K562 (cell line): ENCODE results near the gene VTI1B. TPM values are rescaled to one million over a fixed set of nuclear protein-coding genes. Genes with fewer than 3 reads are reported as not detected.

Experiments used
- AFF4 ChIP-seq: sonication (generic); formaldehyde crosslinking; IDR thresholded peaks from 2 replicates; pipeline ENCODE4 v1.8.0; 2023; ENCODE audit warnings: mild to moderate bottlenecking, missing genetic modification reagents
- ARID3B ChIP-seq: fragments of 250-450 bp; sonication (Bioruptor Pico); IDR thresholded peaks from 2 replicates; pipeline ENCODE4 v1.4.0; 2020; ENCODE audit warnings: borderline replicate concordance
- CBX1 ChIP-seq: sonication (generic); IDR thresholded peaks from 2 replicates; pipeline ENCODE4 v1.6.1; 2016; ENCODE audit warnings: antibody characterized with exemption, low read depth, mild to moderate bottlenecking
- DDX20 ChIP-seq: fragments of 450-650 bp; IDR thresholded peaks from 2 replicates; pipeline ENCODE4 v1.6.1; 2016; ENCODE audit warnings: missing genetic modification characterization, low read depth, mild to moderate bottlenecking, missing compliant biosample characterization, moderate library complexity
- HNRNPK ChIP-seq: fragments of 200-400 bp; formaldehyde crosslinking; IDR thresholded peaks from one replicate; pipeline ENCODE4 v1.6.1; 2018; ENCODE audit warnings: mild to moderate bottlenecking, low read depth, low read length; ENCODE audit not compliant: poor library complexity, severe bottlenecking
- JUND ChIP-seq, 2 experiments: IDR thresholded peaks; 2 replicates in 1 of 2; 3 replicates in 1 of 2; pipeline ENCODE4 v1.6.1; 2011; ENCODE audit warnings: borderline replicate concordance in 2 of 2, low read depth in 2 of 2, low read length in 2 of 2, improper control_type of control experiment in 1 of 2, missing biosample characterization in 1 of 2, missing genetic modification characterization in 1 of 2, missing genetic modification reagents in 1 of 2
- PHB ChIP-seq: fragments of 250-450 bp; sonication (Bioruptor Pico); IDR thresholded peaks from 2 replicates; pipeline ENCODE4 v1.5.0; 2021
- SOX6 ChIP-seq: fragments of 450-650 bp; IDR thresholded peaks from 2 replicates; pipeline ENCODE4 v1.6.1; 2014; ENCODE audit warnings: mild to moderate bottlenecking
- SREBF1 ChIP-seq: fragments of 150-350 bp; IDR thresholded peaks from 2 replicates; pipeline ENCODE4 v1.6.1; 2014; ENCODE audit warnings: antibody characterized with exemption, low read depth, low read length, borderline replicate concordance
- ZNF431 ChIP-seq: sonication (generic); formaldehyde crosslinking; IDR thresholded peaks from 2 replicates; pipeline ENCODE4 v1.8.0; 2022; ENCODE audit warnings: mild to moderate bottlenecking, missing genetic modification reagents
- polyA plus RNA-seq, 8 experiments: library from polyadenylated mRNA; depleted of rRNA in 4 of 8; stranded (reverse) in 5 of 8; unstranded in 3 of 8; fragments of >200 nt; fragmentation: Nextera tagmentation in 2 of 8; fragmentation: Illumina TruSeq in 1 of 8; extraction: Ambion mirVana in 2 of 8; extraction: Trizol in 1 of 8; gene quantifications; 2 replicates each; pipeline versions ENCODE4 v1.2.1 to v1.2.3, GENCODE V29; 2011 to 2014; ENCODE audit warnings: inconsistent platforms in 1 of 8, missing spikeins in 1 of 8
- total RNA-seq, 7 experiments: library from RNA; depleted of rRNA in 6 of 7; stranded (reverse); fragments of >200 nt in 6 of 7; fragmentation: Illumina TruSeq in 2 of 7; extraction: Trizol in 2 of 7; gene quantifications; 2 replicates each; pipeline versions ENCODE4 v1.2.1 to v1.2.3, GENCODE V29; 2011 to 2021; ENCODE audit warnings: low replicate concordance in 1 of 7
- TF ChIP-seq, protein P1 (sequence below), 2 experiments: fragments of 450-650 bp in 1 of 2; sonication (generic) in 1 of 2; formaldehyde crosslinking in 1 of 2; IDR thresholded peaks in 1 of 2; conservative IDR thresholded peaks in 1 of 2; 2 replicates each; pipeline versions ENCODE4 v1.6.1 to v1.8.1; 2016 to 2023; ENCODE audit warnings: mild to moderate bottlenecking in 2 of 2, moderate library complexity in 2 of 2, inconsistent platforms in 1 of 2, missing genetic modification reagents in 1 of 2
- TF ChIP-seq, protein P2 (sequence below): sonication (generic); formaldehyde crosslinking; IDR thresholded peaks from 2 replicates; pipeline ENCODE4 v1.8.0; 2023; ENCODE audit warnings: missing genetic modification reagents, mild to moderate bottlenecking, borderline replicate concordance
- TF ChIP-seq, protein P3 (sequence below): fragments of 250-450 bp; sonication (Bioruptor Pico); IDR thresholded peaks from 2 replicates; pipeline ENCODE4 v1.8.0; 2021; ENCODE audit warnings: moderate library complexity, mild to moderate bottlenecking, inconsistent platforms

Gene VTI1B
- total and polyA plus RNA-seq, 9 of the 15 experiments (the other 6 are each of a cell fraction or from before 2014, with no cell fraction given): 7.8 to 69.8 (median 50.1) TPM

- no peak for TF ChIP-seq PHB (CRISPR knock-in tag)
- no peak for TF ChIP-seq AFF4 (CRISPR knock-in tag)
- TF ChIP-seq JUND (IDR thresholded peaks at IDR 0.05; ENCODE audit: borderline replicate concordance, low read depth, low read length): peak; percentile 99
- peak; percentile 97 for TF ChIP-seq JUND (tag; IDR thresholded peaks at IDR 0.05; ENCODE audit: borderline replicate concordance, low read depth, low read length)
- no peak for TF ChIP-seq ZNF431 (CRISPR knock-in tag)
- TF ChIP-seq ARID3B (CRISPR knock-in tag): no peak
- TF ChIP-seq, protein P1, sequence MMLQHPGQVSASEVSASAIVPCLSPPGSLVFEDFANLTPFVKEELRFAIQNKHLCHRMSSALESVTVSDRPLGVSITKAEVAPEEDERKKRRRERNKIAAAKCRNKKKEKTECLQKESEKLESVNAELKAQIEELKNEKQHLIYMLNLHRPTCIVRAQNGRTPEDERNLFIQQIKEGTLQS (IDR thresholded peaks at IDR 0.05): peak; percentile 100
- TF ChIP-seq, protein P1 (CRISPR knock-in tag; conservative IDR thresholded peaks at IDR 0.05): peak; percentile 92
- TF ChIP-seq SREBF1: no peak
- TF ChIP-seq CBX1: no peak
- TF ChIP-seq HNRNPK: no peak
- no peak for TF ChIP-seq DDX20 (tag)
- TF ChIP-seq, protein P2, sequence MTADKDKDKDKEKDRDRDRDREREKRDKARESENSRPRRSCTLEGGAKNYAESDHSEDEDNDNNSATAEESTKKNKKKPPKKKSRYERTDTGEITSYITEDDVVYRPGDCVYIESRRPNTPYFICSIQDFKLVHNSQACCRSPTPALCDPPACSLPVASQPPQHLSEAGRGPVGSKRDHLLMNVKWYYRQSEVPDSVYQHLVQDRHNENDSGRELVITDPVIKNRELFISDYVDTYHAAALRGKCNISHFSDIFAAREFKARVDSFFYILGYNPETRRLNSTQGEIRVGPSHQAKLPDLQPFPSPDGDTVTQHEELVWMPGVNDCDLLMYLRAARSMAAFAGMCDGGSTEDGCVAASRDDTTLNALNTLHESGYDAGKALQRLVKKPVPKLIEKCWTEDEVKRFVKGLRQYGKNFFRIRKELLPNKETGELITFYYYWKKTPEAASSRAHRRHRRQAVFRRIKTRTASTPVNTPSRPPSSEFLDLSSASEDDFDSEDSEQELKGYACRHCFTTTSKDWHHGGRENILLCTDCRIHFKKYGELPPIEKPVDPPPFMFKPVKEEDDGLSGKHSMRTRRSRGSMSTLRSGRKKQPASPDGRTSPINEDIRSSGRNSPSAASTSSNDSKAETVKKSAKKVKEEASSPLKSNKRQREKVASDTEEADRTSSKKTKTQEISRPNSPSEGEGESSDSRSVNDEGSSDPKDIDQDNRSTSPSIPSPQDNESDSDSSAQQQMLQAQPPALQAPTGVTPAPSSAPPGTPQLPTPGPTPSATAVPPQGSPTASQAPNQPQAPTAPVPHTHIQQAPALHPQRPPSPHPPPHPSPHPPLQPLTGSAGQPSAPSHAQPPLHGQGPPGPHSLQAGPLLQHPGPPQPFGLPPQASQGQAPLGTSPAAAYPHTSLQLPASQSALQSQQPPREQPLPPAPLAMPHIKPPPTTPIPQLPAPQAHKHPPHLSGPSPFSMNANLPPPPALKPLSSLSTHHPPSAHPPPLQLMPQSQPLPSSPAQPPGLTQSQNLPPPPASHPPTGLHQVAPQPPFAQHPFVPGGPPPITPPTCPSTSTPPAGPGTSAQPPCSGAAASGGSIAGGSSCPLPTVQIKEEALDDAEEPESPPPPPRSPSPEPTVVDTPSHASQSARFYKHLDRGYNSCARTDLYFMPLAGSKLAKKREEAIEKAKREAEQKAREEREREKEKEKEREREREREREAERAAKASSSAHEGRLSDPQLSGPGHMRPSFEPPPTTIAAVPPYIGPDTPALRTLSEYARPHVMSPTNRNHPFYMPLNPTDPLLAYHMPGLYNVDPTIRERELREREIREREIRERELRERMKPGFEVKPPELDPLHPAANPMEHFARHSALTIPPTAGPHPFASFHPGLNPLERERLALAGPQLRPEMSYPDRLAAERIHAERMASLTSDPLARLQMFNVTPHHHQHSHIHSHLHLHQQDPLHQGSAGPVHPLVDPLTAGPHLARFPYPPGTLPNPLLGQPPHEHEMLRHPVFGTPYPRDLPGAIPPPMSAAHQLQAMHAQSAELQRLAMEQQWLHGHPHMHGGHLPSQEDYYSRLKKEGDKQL: no peak
- TF ChIP-seq SOX6: 0 out of 2 replicates have a peak, but pooled peaks have one; percentile 8
- TF ChIP-seq, protein P3, sequence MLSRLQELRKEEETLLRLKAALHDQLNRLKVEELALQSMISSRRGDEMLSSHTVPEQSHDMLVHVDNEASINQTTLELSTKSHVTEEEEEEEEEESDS (CRISPR knock-in tag): no peak
Observed at GRCh38 chr14:67619446-67620216, 54.8 kb downstream of the VTI1B start, which contains the start of gene ARG2 (continued).
